ENCODE results near the gene TSPAN16.

GRCh38 chr19:11254666-11255065 is 41.3 kb upstream of the TSPAN16 start:
- TF ChIP-seq EZH2 (IDR thresholded peaks at IDR 0.05; ENCODE audit: borderline replicate concordance, low read depth, low read length, severe bottlenecking) (no peak), POLR2AphosphoS5 (IDR thresholded peaks at IDR 0.05; ENCODE audit: insufficient read depth, low read depth, low read length) (no peak), POLR2A (IDR thresholded peaks at IDR 0.05; ENCODE audit: low read depth, low read length) (no peak), MYC (IDR thresholded peaks at IDR 0.05; ENCODE audit: low read depth, low read length) (no peak), FOS (IDR thresholded peaks at IDR 0.05; ENCODE audit: borderline replicate concordance, insufficient read depth, low read length) (no peak), JUN (IDR thresholded peaks at IDR 0.05; ENCODE audit: borderline replicate concordance, insufficient read depth, insufficient read length, low read depth) (no peak), GATA2 (IDR thresholded peaks at IDR 0.05; ENCODE audit: insufficient read depth, insufficient read length, low read depth, low read length) (no peak)
- TF ChIP-seq, protein P1, sequence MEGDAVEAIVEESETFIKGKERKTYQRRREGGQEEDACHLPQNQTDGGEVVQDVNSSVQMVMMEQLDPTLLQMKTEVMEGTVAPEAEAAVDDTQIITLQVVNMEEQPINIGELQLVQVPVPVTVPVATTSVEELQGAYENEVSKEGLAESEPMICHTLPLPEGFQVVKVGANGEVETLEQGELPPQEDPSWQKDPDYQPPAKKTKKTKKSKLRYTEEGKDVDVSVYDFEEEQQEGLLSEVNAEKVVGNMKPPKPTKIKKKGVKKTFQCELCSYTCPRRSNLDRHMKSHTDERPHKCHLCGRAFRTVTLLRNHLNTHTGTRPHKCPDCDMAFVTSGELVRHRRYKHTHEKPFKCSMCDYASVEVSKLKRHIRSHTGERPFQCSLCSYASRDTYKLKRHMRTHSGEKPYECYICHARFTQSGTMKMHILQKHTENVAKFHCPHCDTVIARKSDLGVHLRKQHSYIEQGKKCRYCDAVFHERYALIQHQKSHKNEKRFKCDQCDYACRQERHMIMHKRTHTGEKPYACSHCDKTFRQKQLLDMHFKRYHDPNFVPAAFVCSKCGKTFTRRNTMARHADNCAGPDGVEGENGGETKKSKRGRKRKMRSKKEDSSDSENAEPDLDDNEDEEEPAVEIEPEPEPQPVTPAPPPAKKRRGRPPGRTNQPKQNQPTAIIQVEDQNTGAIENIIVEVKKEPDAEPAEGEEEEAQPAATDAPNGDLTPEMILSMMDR (IDR thresholded peaks at IDR 0.05; ENCODE audit: extremely low read depth in 1 of 2, insufficient read depth in 1 of 2, low read depth in 1 of 2, low read length in 2 of 2): peak; percentile 11 to 29
- TF ChIP-seq, protein P2, sequence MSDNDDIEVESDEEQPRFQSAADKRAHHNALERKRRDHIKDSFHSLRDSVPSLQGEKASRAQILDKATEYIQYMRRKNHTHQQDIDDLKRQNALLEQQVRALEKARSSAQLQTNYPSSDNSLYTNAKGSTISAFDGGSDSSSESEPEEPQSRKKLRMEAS (IDR thresholded peaks at IDR 0.05; ENCODE audit: insufficient read depth, insufficient read length): no peak
